SK-N-MC (cell line): ENCODE measurements around the gene MCC.

ENCODE experiments used
- EZH2 ChIP-seq: fragments of 200-600 bp; sonication (generic); IDR thresholded peaks from one replicate; pipeline ENCODE4 v1.6.1; 2017; ENCODE audit warnings: antibody characterized with exemption
- FOXP2 ChIP-seq: optimal IDR thresholded peaks from 2 replicates; pipeline ENCODE3; 2011; ENCODE audit warnings: mild to moderate bottlenecking, moderate library complexity; ENCODE audit not compliant: insufficient read depth; ENCODE audit errors: extremely low read length, control extremely low read depth
- POLR2AphosphoS5 ChIP-seq: IDR thresholded peaks from 2 replicates; pipeline ENCODE4 v1.6.1; 2012; ENCODE audit warnings: mild to moderate bottlenecking, low read depth, low read length, borderline replicate concordance

DNA sequence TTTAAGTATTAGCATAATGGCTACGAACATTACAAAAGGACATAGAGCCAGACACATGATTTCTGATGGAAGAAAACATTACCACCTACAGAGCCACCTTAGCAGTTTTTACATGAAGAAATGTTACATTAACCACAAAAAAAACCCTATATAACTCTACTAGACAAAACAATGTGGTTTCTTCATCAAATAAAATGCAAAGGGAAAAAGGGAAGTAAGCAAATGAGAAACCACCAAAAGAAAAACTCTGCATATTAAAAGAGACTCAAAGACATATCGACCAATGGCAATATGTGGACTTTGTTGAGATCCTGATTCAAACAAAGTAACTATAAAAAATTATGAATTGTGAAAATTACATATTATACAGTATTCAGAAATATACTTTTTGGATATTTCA lies 186.1 kb downstream of the MCC start:
- TF ChIP-seq POLR2AphosphoS5 = no peak
- no peak for TF ChIP-seq EZH2
- TF ChIP-seq FOXP2 = no peak
